ENCODE measurements around the gene PTPRF.
"Not testable (repeated sequence)": the region's sequence is repeated elsewhere in the genome, so short reads cannot be mapped to it uniquely, and the experiment has no call there.

PTPRF gene

DNA sequence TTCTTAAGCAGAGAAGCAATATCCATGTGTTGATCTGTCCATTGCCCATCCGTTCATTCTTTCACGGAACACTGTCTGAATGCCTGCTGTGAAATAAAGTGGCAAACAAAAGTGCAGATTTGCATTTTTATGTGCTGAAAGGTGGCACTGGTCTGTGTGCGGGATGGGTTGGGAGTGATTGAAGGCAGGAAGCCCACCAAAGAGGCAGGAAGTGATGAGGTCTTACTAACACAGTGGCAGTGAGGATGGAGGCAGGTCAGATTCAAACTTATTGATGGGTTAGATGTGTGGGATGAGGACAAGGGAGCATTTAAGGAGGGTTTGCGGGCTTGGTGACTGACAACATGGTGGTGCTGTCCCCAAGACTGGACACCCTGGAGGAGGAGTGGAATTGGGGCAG lies 8.3 kb downstream of the PTPRF start:
- no peak for DNase-seq

DNA sequence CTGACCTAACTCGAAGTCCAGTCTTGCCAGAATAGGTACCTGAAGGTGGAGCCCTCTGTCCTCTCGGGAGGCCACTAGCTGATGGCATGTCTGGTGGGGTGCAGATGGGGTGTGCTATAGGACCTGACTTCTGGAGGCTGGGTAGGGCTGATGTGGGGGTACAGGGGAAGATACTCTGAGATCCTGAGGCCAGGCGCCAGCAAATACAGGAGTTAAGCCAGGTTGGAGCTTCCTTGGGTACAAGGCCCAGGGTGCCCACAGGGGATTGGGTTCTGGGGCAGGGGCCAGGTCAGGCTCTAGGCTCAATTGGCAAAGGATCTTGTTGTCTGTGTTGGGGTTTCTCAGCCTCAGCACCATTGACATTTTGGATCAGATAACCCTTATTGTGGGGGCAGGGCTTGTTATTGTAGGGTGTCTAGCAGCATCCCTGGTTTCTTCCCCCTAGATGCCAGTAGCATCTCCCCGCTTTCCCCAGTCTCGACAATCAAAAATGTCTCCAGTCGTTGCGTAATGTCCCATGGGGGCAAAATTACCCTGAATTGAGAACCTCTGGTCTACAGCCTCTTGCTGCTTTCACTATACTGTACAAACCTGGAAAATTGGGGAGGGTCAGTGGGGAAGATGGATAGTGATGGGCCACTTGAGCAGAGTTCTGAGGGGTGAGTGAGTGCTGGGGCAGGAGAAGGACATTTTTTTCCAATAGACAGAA lies 9.2 kb downstream of the PTPRF start:
- no peak for DNase-seq

DNA sequence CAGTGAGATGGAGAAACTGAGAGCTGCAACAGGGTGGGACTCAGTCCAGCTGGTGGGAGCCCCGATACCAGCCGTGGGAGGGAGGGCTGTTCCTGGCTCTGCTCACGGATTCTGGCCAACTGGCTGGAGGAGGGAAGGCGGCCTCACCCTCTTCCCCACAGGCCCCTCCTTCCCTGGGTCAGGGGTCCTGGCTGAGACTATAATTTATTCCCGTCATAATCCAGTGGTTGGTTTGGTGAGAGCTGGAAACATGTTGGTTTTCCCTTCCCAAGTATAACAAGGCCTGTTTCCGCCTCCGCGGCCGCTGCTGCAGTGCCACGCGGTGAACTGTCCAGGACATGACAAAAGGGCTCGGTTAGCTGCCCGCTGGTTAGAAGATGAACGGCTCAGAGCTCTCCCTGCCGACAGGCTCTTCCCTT lies 10.0 kb downstream of the PTPRF start:
- no peak for DNase-seq

DNA sequence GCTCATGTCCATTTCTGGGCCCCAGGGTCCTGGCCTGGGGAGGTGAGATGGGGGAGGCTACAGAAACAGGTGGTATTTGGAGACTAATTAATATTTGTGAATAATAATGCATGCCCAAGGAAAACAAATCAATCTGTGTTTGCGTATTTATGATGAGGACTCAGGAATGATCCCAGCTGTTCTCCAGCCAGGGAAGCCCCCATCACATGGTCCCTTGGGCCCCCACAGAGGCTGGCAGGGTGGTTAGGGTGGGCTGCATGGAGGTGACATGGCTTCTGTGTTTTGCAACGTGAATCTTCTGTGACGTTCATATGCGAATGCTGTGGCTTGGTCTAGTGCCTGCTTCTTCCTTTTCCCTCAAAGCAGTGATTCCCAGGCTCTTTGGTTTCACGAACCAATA lies 10.5 kb downstream of the PTPRF start:
- no peak for DNase-seq

DNA sequence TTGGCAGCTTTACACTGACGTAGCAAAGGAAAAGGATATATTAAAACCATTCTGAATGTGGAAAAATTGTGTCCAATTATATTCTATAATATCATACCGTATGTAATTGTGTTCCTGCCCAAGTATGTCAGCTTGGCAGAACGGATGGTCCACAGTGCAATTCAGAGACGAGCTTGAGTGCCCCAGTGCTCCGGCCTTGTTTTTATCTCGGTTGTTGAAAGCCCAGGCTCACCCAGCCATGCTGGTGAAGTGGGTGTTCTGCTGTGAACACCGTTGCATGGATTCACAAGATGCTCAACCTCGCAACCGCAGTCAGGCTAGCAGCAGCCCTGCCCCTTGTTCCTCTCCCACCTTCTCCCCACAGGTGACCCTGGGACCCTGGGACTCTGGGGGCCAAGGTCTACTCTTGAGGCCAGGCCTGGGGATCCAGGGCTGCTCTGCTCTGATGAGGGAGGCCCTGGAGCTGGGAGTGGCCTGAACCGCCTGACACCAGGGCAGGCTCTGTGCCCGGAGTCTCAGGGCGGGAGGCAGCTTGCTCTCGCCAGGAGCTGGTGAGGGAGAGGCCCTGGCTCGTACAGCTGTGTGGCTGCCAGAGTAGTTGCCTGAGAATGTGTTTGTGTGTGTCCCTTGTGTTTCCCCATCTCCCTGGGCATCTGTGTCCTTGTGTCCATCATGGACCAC lies 11.2 kb downstream of the PTPRF start:
- no peak for DNase-seq

DNA sequence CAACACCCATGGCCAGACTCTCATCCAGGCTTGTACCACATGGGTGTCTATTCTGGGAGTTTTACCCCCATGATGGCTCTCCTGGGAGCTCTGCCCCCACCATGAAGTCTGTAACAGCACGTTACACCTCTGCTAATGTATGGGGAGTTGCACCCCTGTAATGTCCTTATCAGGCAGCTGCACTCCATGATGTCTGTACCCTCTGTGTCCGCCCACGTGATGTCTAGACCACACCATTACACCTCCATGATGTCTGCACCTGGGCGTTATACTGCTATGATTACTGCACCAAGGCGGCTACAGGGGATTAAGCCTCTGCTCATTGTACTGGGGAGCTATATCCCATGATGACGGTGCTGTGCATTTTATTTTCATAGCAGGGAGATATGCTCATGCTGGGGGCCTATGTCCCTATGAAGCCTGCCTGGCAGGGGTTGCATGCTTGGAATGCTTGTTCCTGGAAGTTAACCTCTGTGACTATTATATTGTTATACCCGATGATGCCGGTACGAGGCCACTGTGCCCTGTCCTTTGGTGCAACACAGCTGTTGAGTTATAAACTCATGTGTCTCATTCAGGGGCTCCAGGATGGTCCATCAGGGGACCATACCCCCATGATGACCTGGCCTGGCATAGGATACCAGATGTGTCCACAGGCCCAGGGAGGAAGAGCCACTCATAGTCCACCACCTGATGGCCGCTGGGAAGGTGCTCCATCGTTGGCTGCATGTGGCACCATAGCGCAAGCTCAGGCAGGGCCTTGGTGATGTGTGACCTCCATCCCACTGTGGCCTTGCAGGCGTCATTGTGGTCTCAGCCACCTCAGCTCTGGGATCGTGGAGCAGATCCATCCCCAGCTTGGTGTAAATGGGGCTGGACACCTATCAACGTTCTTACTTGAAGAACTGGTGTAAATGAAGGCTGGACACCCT lies 12.1 kb downstream of the PTPRF start:
- no peak for DNase-seq

DNA sequence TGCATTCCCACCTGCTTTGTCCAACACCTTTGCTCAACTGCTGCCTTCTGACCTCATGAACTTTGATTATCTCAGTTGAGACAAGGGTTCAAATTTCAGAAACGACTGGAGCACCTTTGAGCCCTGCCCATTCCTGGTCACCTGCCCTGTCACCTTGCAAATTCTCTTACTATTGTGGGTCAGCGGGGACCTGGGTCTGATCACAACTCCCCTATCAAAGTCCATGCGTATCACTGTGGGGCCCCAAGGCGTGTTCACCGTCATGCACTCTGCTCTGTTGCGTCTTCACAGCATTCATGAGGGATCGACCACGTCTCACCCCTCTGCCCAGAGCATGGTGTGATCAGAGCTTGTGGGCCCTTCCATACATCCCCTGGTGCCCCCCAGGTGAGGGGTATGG lies 12.9 kb downstream of the PTPRF start:
- no peak for DNase-seq

DNA sequence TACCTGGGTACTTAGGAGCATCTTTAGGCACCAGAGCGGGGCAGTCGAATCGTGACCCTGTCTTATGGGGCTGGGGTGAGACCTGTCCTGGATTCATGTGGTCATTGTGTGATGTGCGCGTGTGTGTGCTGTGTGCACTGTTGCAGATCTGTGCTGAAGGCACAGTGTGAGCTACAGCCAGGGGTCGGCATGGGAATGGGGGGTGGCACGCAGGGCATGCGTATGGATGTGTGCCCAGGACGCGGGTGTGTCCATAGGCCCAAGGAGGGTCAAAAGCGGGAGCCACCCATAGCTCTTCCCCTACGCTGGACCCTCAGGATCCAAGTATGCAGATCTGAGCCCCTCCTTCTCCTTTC lies 14.6 kb downstream of the PTPRF start:
- DNase-seq, result no peak

DNA sequence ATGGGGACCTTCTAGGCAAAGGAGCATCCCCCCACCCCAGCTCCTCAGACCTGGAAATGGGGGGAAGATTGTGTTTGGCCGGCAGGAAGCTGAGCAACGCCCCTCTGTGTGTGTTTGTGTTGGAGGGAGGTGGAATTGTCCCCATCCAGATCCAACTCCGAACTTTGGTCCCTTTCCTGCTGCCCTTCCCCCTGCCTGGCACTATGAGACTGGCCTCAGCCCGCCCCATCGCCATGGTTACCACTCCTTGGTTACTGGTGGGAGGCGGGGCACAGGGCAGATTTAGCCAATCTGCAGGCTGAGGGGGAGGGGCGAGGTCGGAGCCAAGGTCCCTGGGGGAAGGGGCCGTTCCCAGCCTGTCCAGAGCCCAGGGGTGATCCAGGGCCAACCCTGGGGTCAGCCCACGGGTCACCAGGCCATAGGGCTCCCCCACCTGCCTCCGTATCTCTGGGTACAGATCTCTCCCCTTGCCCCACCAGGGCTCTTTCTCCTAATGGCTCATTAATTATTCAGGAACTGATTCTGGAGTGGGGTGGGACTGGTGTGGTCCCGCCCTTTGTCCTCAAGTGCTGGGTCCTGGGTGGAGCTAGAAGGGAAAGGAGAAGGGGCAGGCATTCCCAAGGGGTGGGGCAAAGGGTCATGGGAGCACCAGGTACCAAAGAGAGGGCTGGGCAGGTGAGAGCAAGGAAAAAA lies 15.2 kb downstream of the PTPRF start:
- DNase-seq, result no peak

DNA sequence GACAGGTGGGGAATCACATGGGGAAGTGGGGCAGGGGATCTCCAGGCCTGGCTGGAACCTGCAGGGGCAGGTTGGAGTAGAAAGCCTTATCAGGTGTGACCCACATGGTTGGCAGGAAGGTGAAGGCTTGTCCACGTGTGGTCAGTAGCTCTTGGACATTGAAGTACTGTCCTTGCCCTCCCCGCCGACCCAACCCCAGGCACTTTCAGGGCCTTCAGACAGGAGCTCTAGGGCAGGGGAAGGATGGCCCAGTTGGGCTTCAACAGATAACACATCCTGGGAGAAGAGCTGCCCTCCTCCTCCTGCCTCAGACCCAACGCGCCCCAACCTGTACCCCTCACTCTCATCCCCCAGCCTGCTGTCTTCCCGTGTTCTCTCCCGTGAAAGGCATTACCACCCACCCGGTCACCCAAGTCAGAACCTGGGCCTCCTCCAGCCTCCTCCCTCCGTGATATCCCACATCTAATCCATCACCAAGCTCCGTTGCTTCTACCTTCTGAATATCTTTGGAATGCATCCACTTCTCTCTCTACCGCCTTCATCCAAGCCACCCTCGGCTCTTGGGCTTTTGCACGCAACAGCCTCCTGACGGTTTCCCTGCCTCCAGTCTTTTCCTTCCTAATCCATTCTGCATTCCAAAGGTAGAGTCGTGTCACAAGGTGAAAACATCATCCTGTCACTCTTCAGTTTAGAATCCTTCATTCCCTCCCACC lies 15.9 kb downstream of the PTPRF start:
- no peak for DNase-seq

DNA sequence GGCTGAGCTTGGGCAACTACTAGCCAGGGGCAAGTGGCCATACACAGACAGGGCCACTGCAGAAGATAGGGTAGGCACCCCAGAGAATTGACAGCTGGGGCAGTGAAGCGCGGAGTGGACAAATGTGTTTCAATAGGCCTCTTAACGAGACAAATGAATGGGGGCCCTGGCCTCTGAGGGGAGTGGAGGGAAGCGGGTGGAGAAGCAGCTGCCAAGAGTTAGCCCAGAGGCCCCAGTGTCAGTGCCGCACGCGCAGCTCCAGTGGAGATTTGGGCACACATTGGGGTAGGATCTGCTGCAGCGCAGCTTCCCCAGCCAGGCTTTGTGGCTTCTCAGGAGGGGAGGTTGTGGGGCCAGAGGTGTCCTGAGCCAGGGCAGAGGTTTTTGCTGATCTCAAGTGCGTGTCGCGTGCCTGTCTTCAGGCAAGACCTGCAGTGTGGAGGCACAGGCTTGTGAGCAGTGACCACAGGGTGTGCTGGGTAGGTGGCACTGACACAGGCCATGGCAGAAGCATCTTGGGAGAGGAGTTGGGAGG lies 16.9 kb downstream of the PTPRF start:
- DNase-seq, result no peak

DNA sequence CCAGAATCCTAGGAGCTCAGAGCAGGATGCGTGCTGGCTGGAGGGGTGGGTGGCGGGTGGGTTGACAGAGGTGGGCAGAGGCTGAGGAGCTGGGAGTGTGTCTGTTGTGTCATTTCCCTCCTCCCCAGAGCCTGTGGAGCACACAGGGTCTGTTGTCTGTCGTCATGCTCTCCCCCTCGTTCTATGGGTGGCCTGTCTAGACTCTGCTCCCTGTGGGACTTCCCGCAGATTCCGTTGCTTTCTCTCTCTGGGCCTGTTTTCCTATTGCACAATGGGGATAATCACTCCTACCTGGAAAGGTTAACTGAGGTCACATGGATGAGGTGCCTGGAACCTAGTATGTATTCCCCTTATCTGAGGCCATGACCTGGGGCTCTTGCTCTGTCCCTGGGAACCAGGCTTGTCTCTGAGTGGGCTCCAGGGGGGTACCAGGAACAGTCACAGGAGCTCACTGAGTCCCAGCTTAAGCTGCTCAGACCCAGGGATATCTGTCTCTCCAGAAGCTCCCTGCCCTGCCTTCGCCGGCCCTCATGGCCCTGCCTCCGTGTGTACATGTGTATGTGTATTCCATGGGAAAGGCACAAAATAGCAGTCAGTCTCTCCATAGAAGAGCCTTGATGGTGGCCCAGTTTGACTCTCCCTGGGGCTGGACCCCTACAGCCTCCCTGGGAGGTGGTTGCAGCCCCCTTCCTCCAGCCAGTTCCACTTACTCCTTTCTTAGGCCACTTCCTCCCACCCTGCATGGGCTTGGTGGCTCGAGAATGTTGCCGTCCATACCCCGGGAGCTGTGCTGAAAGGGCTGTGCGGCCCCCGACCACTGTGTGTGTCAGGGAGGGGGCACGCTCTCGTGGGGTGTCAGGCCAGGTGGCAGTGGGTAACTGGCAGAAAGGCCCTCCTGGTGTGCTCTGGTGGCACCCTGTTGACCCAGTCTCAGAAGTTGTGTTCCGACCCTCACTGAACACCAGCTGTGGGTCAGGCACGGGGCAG lies 17.9 kb downstream of the PTPRF start:
- DNase-seq, result no peak

DNA sequence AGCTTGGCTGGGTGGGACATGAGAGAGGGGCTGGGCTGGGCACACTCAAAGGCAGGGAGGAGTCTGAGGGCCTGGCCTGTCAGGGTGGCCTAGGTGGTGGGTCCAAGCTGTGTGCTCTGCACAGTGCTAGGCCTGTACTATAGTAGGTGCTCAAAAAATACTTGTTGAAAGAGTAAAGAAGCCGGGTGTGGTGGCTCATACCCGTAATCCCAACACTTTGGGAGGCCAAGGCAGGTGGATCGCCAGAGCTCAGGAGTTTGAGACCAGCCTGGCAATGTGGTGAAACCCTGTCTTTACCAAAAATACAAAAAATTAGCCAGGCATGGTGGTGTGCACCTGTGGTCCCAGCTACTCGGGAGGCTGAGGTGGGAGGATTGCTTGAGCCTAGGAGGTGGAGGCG lies 18.7 kb downstream of the PTPRF start:
- DNase-seq, result not testable (repeated sequence)

DNA sequence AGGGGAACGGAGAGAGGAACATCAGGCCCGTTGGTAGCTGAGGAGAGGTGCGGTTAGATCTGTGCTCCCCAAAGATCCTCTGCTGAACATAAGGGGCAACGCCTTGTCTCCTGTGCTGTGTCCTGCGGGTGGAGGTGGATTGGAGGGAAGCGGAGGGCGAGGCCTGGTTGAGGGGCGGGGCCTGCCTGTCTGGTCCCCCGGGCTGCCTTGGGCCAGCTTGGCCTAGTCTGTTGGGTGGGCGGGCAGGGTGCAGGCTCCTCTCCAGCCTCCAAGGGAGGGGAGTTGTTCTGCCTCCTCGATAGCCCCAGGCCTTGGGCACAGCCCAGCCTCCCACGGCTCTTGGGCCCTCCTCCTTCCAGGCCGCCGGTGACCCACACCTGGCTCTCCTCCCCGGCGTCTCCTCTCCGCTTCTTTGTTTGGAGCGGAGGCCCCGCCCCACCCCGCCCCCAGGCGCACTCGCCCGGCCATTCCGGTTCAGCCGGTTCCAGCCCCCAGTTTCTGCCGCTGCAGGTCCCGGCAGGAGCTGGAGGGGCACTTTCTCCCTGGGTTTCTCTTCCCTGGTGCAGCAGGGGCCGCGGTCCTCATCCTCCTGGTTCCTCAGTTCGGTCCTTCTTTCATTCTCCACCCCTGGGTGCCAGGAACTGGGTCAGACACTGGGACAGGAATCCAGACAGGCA lies 19.4 kb downstream of the PTPRF start:
- no peak for DNase-seq

DNA sequence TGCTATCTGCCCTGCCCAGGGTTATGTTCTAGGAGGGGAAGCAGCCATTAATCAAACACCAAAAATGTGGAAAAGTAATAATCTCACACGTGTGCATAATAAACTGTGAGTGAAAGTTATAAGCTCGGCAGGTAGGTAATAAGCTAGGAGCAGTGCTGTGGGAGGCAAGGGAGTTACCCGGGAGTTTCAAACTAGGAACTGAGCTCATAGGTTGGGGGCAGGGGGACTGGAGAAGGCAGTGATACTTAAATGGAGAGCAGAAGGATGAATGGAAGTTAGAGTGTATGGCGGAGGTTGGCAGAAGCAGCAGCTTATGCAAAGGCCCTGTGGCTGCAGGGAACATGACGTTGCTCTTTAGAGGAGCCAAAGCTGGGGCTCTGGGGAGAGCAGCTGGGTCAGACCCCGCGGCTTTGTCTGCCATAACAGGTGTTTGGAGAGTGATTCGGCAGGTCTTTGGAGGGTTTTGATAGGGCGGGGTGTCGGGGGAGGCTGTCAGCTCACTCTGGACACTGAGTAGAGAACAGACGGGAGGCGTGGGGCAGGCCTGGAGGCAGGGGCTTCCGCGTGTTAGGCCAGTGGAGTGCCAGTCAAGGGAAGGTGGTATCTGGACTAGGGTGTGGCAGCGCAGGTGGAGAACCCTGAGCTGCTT lies 20.0 kb downstream of the PTPRF start:
- no peak for DNase-seq

DNA sequence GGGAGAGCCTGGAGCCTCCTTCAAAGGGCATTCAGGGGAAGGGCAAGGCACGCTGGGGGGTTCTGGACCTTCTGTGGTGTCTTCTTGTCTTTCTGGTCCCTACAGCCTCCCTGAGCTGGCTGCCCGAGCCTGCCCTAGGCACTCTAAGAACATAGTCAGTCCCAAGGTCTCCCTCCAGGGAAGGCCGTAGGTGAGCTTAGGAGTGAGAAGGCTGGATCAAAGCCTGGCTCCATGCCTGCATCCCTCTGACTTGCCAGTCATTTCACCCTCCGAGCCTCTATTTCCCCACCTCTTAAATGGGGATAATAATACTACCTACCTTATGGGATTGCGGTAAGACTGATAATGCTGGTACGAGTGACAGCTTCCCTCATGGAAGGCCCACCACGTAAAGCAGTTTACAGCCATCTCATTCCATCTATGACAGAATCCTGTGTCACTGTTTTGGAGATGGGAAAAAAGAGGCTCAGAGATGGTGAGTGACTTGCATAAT lies 20.8 kb downstream of the PTPRF start:
- DNase-seq, result no peak

DNA sequence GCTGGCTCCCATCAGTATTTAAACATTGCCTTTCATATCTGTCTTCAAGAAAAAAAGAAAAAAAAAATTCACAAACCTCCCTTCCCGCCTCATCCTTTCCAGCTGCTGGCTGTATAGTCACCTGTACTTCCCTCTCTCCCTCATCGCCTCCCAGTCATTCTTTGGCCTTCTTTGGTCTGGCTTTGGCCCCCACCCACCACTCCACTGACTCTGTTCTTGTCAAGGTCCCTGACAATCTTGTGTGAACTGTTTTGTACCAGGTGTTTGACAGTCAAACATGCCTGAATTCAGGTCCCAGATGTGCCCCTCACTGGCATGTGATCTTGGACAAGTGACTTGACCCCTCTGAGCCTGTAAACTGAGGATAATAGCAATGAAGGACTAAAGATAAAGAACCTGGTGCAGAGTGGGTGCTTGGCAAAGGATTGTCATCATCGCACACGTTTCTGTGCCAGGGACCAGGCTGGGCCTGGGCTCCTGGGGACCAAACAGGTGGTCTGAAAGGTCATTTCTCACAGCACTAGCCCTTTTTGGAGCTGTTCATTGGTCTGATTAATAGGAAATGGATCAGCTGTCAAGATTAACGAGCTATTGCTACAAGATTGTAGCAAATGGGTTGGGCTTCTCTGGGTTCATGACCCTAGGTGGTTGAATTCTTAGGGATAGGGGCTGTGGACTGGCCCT lies 21.5 kb downstream of the PTPRF start:
- no peak for DNase-seq

DNA sequence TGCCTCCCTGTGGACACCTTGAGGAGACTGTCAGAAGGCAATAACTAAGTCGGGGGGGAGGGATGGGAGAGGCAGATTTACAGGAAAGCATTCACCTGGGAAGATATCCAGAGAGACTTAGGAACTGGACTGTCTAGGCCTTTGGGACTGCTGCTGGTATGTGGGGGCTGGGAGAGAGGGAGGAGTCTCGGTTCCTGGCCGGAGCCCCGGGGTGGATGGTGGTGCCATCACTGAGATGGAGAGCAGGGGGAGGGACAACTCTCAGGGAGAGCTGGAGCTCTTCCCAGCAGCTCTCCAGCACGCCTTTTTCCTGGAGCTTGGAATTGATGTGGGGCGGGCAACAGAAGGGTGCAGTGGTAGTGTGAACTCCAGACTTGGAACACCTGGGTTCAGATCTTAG lies 22.1 kb downstream of the PTPRF start:
- DNase-seq, result no peak

DNA sequence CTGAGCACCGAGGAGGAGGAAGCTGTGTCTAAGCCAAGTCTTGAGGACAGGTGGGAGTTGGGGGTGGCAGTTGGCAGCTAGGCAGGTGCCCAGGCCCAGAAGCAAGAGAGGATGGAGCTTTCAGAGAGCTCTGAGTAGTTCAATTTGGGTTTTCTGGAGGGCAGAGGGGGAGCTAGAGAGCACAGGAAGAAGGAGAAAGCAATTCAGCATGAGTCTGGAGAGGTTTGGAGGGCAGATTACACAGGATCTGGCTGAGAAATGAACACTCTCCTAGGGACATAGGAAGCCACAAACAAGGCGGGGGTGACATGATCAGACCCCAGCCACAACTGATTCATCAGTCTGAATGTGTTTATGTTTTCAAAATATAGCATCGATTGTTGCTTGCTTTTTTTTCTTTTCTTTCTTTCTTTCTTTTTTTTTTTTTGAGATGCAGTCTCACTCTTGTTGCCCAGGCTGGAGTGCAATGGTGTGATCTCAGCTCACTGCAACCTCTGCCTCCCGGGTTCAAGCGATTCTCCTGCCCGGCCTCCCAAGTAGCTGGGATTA lies 23.8 kb downstream of the PTPRF start:
- DNase-seq, result peak; percentile 15

Measured in KG1 (cell line).